ENCODE results near the gene MOV10L1.
A peak's percentile ranks its signal among the peaks of the same experiment; 100 is the strongest.

Gene MOV10L1

GRCh38 chr22:50049299-50050195 lies 40.3 kb upstream of the MOV10L1 start:
- no peaks in the 10 kb centered on the region for H3K36me3 ChIP-seq (ENCODE audit: control insufficient read depth, insufficient read depth, low read length)
- no peak overlapping the region for H2BK5ac ChIP-seq (ENCODE audit: low read length)
- no peaks in the 10 kb centered on the region for H3K79me1 ChIP-seq (ENCODE audit: low read length)
- no peak overlapping the region for H3K56ac ChIP-seq (ENCODE audit: low read length)
- H2AK5ac ChIP-seq (ENCODE audit: low read length): no peak overlapping the region
- H4K5ac ChIP-seq (ENCODE audit: low read length): no peak overlapping the region
- H3K4me2 ChIP-seq (ENCODE audit: low read length): no peak overlapping the region
- H3K4me1 ChIP-seq (ENCODE audit: control insufficient read depth, low read depth, low read length): no peaks in the 10 kb centered on the region
- WGBS (ENCODE audit: extremely low coverage, insufficient coverage, low lambda C conversion rate): no CpG with 5 or more reads among the region's 36 CpGs
- H3K4me3 ChIP-seq (ENCODE audit: low read length): no peak overlapping the region
- no peak overlapping the region for H3K4ac ChIP-seq (ENCODE audit: low read depth, low read length)
- H2BK120ac ChIP-seq (ENCODE audit: low read depth, low read length): no peak overlapping the region
- H3K18ac ChIP-seq (ENCODE audit: low read length): no peak overlapping the region
- no peak overlapping the region for H3K9ac ChIP-seq (ENCODE audit: low read length)
- H3K27ac ChIP-seq (ENCODE audit: low read depth, low read length): no peak overlapping the region
- DNase-seq: no peak
- H3K27me3 ChIP-seq (ENCODE audit: insufficient read depth, low read length, poor library complexity): no peaks in the 10 kb centered on the region
- H3K23ac ChIP-seq (ENCODE audit: low read length): no peak overlapping the region
- no peaks in the 10 kb centered on the region for H3K79me2 ChIP-seq (ENCODE audit: control insufficient read depth, insufficient read depth, low read length)
- no peak overlapping the region for H2BK15ac ChIP-seq (replicated peaks; ENCODE audit: low read depth)
- H4K8ac ChIP-seq (ENCODE audit: low read depth, low read length): no peak overlapping the region

GRCh38 chr22:50051930-50052329 lies 37.9 kb upstream of the MOV10L1 start:
- no peak overlapping the region for H3K4me3 ChIP-seq (ENCODE audit: low read length)
- no peak overlapping the region for H3K4me2 ChIP-seq (ENCODE audit: low read length)
- no peak overlapping the region for H2BK120ac ChIP-seq (ENCODE audit: low read depth, low read length)
- no peak overlapping the region for H3K4ac ChIP-seq (ENCODE audit: low read depth, low read length)
- no peak overlapping the region for H2BK15ac ChIP-seq (replicated peaks; ENCODE audit: low read depth)
- H4K5ac ChIP-seq (ENCODE audit: low read length): no peak overlapping the region
- no peak overlapping the region for H3K56ac ChIP-seq (ENCODE audit: low read length)
- H4K8ac ChIP-seq (ENCODE audit: low read depth, low read length): no peak overlapping the region
- no peak for DNase-seq
- H3K18ac ChIP-seq (ENCODE audit: low read length): no peak overlapping the region
- no CpG with 5 or more reads among the region's 18 CpGs for WGBS (ENCODE audit: extremely low coverage, insufficient coverage, low lambda C conversion rate)
- no peaks in the 10 kb centered on the region for H3K36me3 ChIP-seq (ENCODE audit: control insufficient read depth, insufficient read depth, low read length)
- H3K79me2 ChIP-seq (ENCODE audit: control insufficient read depth, insufficient read depth, low read length): no peaks in the 10 kb centered on the region
- no peak overlapping the region for H3K23ac ChIP-seq (ENCODE audit: low read length)
- H2AK5ac ChIP-seq (ENCODE audit: low read length): no peak overlapping the region
- no peaks in the 10 kb centered on the region for H3K79me1 ChIP-seq (ENCODE audit: low read length)
- H2BK5ac ChIP-seq (ENCODE audit: low read length): no peak overlapping the region
- H3K27ac ChIP-seq (ENCODE audit: low read depth, low read length): no peak overlapping the region
- H3K27me3 ChIP-seq (ENCODE audit: insufficient read depth, low read length, poor library complexity): no peaks in the 10 kb centered on the region
- no peaks in the 10 kb centered on the region for H3K4me1 ChIP-seq (ENCODE audit: control insufficient read depth, low read depth, low read length)
- no peak overlapping the region for H3K9ac ChIP-seq (ENCODE audit: low read length)

GRCh38 chr22:50053861-50054260 lies 35.9 kb upstream of the MOV10L1 start:
- Histone ChIP-seq H3K56ac (ENCODE audit: low read length) (no peak overlapping the region), H2BK5ac (ENCODE audit: low read length) (no peak overlapping the region), H3K9ac (ENCODE audit: low read length) (no peak overlapping the region), H3K23ac (ENCODE audit: low read length) (no peak overlapping the region), H2BK120ac (ENCODE audit: low read depth, low read length) (no peak overlapping the region), H3K18ac (ENCODE audit: low read length) (no peak overlapping the region), H3K27me3 (ENCODE audit: insufficient read depth, low read length, poor library complexity) (no peaks in the 10 kb centered on the region), H3K79me2 (ENCODE audit: control insufficient read depth, insufficient read depth, low read length) (no peaks in the 10 kb centered on the region), H3K36me3 (ENCODE audit: control insufficient read depth, insufficient read depth, low read length) (no peaks in the 10 kb centered on the region), H4K8ac (ENCODE audit: low read depth, low read length) (no peak overlapping the region), H3K79me1 (ENCODE audit: low read length) (no peaks in the 10 kb centered on the region), H3K27ac (ENCODE audit: low read depth, low read length) (no peak overlapping the region), H2BK15ac (replicated peaks; ENCODE audit: low read depth) (no peak overlapping the region), H3K4me3 (ENCODE audit: low read length) (no peak overlapping the region), H4K5ac (ENCODE audit: low read length) (no peak overlapping the region), H3K4me2 (ENCODE audit: low read length) (no peak overlapping the region), H2AK5ac (ENCODE audit: low read length) (no peak overlapping the region), H3K4me1 (ENCODE audit: control insufficient read depth, low read depth, low read length) (no peaks in the 10 kb centered on the region), H3K4ac (ENCODE audit: low read depth, low read length) (no peak overlapping the region)
- DNase-seq: no peak
- no CpG with 5 or more reads among the region's 18 CpGs for WGBS (ENCODE audit: extremely low coverage, insufficient coverage, low lambda C conversion rate)

GRCh38 chr22:50056214-50056972 lies 33.4 kb upstream of the MOV10L1 start:
- H3K27me3 ChIP-seq (ENCODE audit: insufficient read depth, low read length, poor library complexity): no peaks in the 10 kb centered on the region
- no peak overlapping the region for H3K23ac ChIP-seq (ENCODE audit: low read length)
- no peaks in the 10 kb centered on the region for H3K36me3 ChIP-seq (ENCODE audit: control insufficient read depth, insufficient read depth, low read length)
- H2BK5ac ChIP-seq (ENCODE audit: low read length): no peak overlapping the region
- no peak overlapping the region for H3K18ac ChIP-seq (ENCODE audit: low read length)
- H2AK5ac ChIP-seq (ENCODE audit: low read length): no peak overlapping the region
- no peak overlapping the region for H3K56ac ChIP-seq (ENCODE audit: low read length)
- no peak overlapping the region for H3K4me2 ChIP-seq (ENCODE audit: low read length)
- no CpG with 5 or more reads among the region's 34 CpGs for WGBS (ENCODE audit: extremely low coverage, insufficient coverage, low lambda C conversion rate)
- no peak overlapping the region for H4K5ac ChIP-seq (ENCODE audit: low read length)
- H3K4me1 ChIP-seq (ENCODE audit: control insufficient read depth, low read depth, low read length): no peaks in the 10 kb centered on the region
- no peak overlapping the region for H2BK15ac ChIP-seq (replicated peaks; ENCODE audit: low read depth)
- peak; percentile 14 for DNase-seq
- no peaks in the 10 kb centered on the region for H3K79me1 ChIP-seq (ENCODE audit: low read length)
- no peaks in the 10 kb centered on the region for H3K79me2 ChIP-seq (ENCODE audit: control insufficient read depth, insufficient read depth, low read length)
- no peak overlapping the region for H2BK120ac ChIP-seq (ENCODE audit: low read depth, low read length)
- H3K27ac ChIP-seq (ENCODE audit: low read depth, low read length): no peak overlapping the region
- H4K8ac ChIP-seq (ENCODE audit: low read depth, low read length): no peak overlapping the region
- H3K9ac ChIP-seq (ENCODE audit: low read length): no peak overlapping the region
- H3K4ac ChIP-seq (ENCODE audit: low read depth, low read length): no peak overlapping the region
- H3K4me3 ChIP-seq (ENCODE audit: low read length): no peak overlapping the region

- Histone ChIP-seq H3K27me3 (ENCODE audit: insufficient read depth, low read length, poor library complexity) (no peaks in the 10 kb centered on the region), H4K8ac (ENCODE audit: low read depth, low read length) (no peak overlapping the region), H2BK120ac (ENCODE audit: low read depth, low read length) (no peak overlapping the region), H3K27ac (ENCODE audit: low read depth, low read length) (no peak overlapping the region), H3K79me2 (ENCODE audit: control insufficient read depth, insufficient read depth, low read length) (no peaks in the 10 kb centered on the region), H2AK5ac (ENCODE audit: low read length) (no peak overlapping the region), H3K56ac (ENCODE audit: low read length) (no peak overlapping the region), H3K4ac (ENCODE audit: low read depth, low read length) (no peak overlapping the region), H3K4me3 (ENCODE audit: low read length) (no peak overlapping the region), H2BK5ac (ENCODE audit: low read length) (no peak overlapping the region), H3K79me1 (ENCODE audit: low read length) (no peaks in the 10 kb centered on the region), H4K5ac (ENCODE audit: low read length) (no peak overlapping the region), H3K36me3 (ENCODE audit: control insufficient read depth, insufficient read depth, low read length) (no peaks in the 10 kb centered on the region), H3K4me1 (ENCODE audit: control insufficient read depth, low read depth, low read length) (no peaks in the 10 kb centered on the region), H3K23ac (ENCODE audit: low read length) (no peak overlapping the region), H3K18ac (ENCODE audit: low read length) (no peak overlapping the region), H3K9ac (ENCODE audit: low read length) (no peak overlapping the region), H2BK15ac (replicated peaks; ENCODE audit: low read depth) (no peak overlapping the region), H3K4me2 (ENCODE audit: low read length) (no peak overlapping the region)
- DNase-seq: no peak
- no CpG with 5 or more reads among the region's 14 CpGs for WGBS (ENCODE audit: extremely low coverage, insufficient coverage, low lambda C conversion rate)
These were observed 32.3 kb upstream of the MOV10L1 start for GRCh38 chr22:50057278-50058060.

Data from mesendoderm (in vitro differentiated cells).